Measurements from ENCODE around the gene USP14. TPM values are rescaled to one million over a fixed set of nuclear protein-coding genes. Genes with fewer than 3 reads are reported as not detected.

The USP14 gene
- total RNA-seq, 1 donor from 2014 or later: 29.7 TPM

GRCh38 chr18:199214-199613 is 40.9 kb downstream of the USP14 start:
- no peak overlapping the region for H3K27ac ChIP-seq (ENCODE audit: low read depth, low read length)
- H3K9me3 ChIP-seq (ENCODE audit: control insufficient read depth in 3 of 3, low read length in 3 of 3): no peaks in the 10 kb centered on the region
- no peak overlapping the region for H3K4me3 ChIP-seq (ENCODE audit: low read length in 3 of 3)
- no peak overlapping the region for H3K9ac ChIP-seq (ENCODE audit: low read depth in 1 of 3, low read length in 3 of 3)
- no peaks in the 10 kb centered on the region for H3K27me3 ChIP-seq (ENCODE audit: control insufficient read depth in 3 of 3, insufficient read depth in 3 of 3, low read length in 3 of 3)
- no peaks in the 10 kb centered on the region for H3K4me1 ChIP-seq (ENCODE audit: control insufficient read depth in 3 of 3, insufficient read depth in 3 of 3, low read length in 3 of 3)
- peaks cover 16 to 41% (median 40%) of the 10 kb centered on the region in 3 donors for H3K36me3 ChIP-seq (ENCODE audit: control insufficient read depth in 3 of 3, insufficient read depth in 3 of 3, low read length in 3 of 3)

GRCh38 chr18:199768-200167 is 41.4 kb downstream of the USP14 start:
- H3K27ac ChIP-seq (ENCODE audit: low read depth, low read length): no peak overlapping the region
- peaks cover 20 to 46% (median 44%) of the 10 kb centered on the region in 3 donors for H3K36me3 ChIP-seq (ENCODE audit: control insufficient read depth in 3 of 3, insufficient read depth in 3 of 3, low read length in 3 of 3)
- H3K9me3 ChIP-seq (ENCODE audit: control insufficient read depth in 3 of 3, low read length in 3 of 3): no peaks in the 10 kb centered on the region

GRCh38 chr18:210075-210474 is 51.7 kb downstream of the USP14 start:
- H3K4me1 ChIP-seq (ENCODE audit: control insufficient read depth in 3 of 3, insufficient read depth in 3 of 3, low read length in 3 of 3): no peaks in the 10 kb centered on the region
- no peaks in the 10 kb centered on the region for H3K9me3 ChIP-seq (ENCODE audit: control insufficient read depth in 3 of 3, low read length in 3 of 3)
- no peak overlapping the region for H3K27ac ChIP-seq (ENCODE audit: low read depth, low read length)
- H3K27me3 ChIP-seq (ENCODE audit: control insufficient read depth in 3 of 3, insufficient read depth in 3 of 3, low read length in 3 of 3): no peaks in the 10 kb centered on the region
- no peak overlapping the region for H3K9ac ChIP-seq (ENCODE audit: low read depth in 1 of 3, low read length in 3 of 3)
- no peak overlapping the region for H3K4me3 ChIP-seq (ENCODE audit: low read length in 3 of 3)
- peaks cover 30 to 44% (median 44%) of the 10 kb centered on the region in 3 donors for H3K36me3 ChIP-seq (ENCODE audit: control insufficient read depth in 3 of 3, insufficient read depth in 3 of 3, low read length in 3 of 3)

More at GRCh38 chr18:199768-200167, 41.4 kb downstream of the USP14 start:
- H3K4me1 ChIP-seq (ENCODE audit: control insufficient read depth in 3 of 3, insufficient read depth in 3 of 3, low read length in 3 of 3): no peaks in the 10 kb centered on the region
- no peak overlapping the region for H3K9ac ChIP-seq (ENCODE audit: low read depth in 1 of 3, low read length in 3 of 3)
- H3K27me3 ChIP-seq (ENCODE audit: control insufficient read depth in 3 of 3, insufficient read depth in 3 of 3, low read length in 3 of 3): no peaks in the 10 kb centered on the region
- H3K4me3 ChIP-seq (ENCODE audit: low read length in 3 of 3): no peak overlapping the region

- Histone ChIP-seq H3K36me3 (ENCODE audit: control insufficient read depth in 3 of 3, insufficient read depth in 3 of 3, low read length in 3 of 3) (peaks cover 23 to 44% (median 42%) of the 10 kb centered on the region in 3 donors), H3K4me1 (ENCODE audit: control insufficient read depth in 3 of 3, insufficient read depth in 3 of 3, low read length in 3 of 3) (no peaks in the 10 kb centered on the region), H3K4me3 (ENCODE audit: low read length in 3 of 3) (no peak overlapping the region), H3K9me3 (ENCODE audit: control insufficient read depth in 3 of 3, low read length in 3 of 3) (no peaks in the 10 kb centered on the region), H3K9ac (ENCODE audit: low read depth in 1 of 3, low read length in 3 of 3) (no peak overlapping the region), H3K27ac (ENCODE audit: low read depth, low read length) (no peak overlapping the region), H3K27me3 (ENCODE audit: control insufficient read depth in 3 of 3, insufficient read depth in 3 of 3, low read length in 3 of 3) (no peaks in the 10 kb centered on the region)
These were observed 52.4 kb downstream of the USP14 start for GRCh38 chr18:210733-211132.

- peaks cover 22 to 46% (median 44%) of the 10 kb centered on the region in 3 donors for H3K36me3 ChIP-seq (ENCODE audit: control insufficient read depth in 3 of 3, insufficient read depth in 3 of 3, low read length in 3 of 3)
- no peaks in the 10 kb centered on the region for H3K4me1 ChIP-seq (ENCODE audit: control insufficient read depth in 3 of 3, insufficient read depth in 3 of 3, low read length in 3 of 3)
- H3K4me3 ChIP-seq (ENCODE audit: low read length in 3 of 3): no peak overlapping the region
- H3K9me3 ChIP-seq (ENCODE audit: control insufficient read depth in 3 of 3, low read length in 3 of 3): no peaks in the 10 kb centered on the region
- H3K27me3 ChIP-seq (ENCODE audit: control insufficient read depth in 3 of 3, insufficient read depth in 3 of 3, low read length in 3 of 3): no peaks in the 10 kb centered on the region
- H3K27ac ChIP-seq (ENCODE audit: low read depth, low read length): no peak overlapping the region
- no peak overlapping the region for H3K9ac ChIP-seq (ENCODE audit: low read depth in 1 of 3, low read length in 3 of 3)
These were observed 53.2 kb downstream of the USP14 start for GRCh38 chr18:211582-211981.

GRCh38 chr18:212780-213179 is 54.4 kb downstream of the USP14 start:
- Histone ChIP-seq H3K4me1 (ENCODE audit: control insufficient read depth in 3 of 3, insufficient read depth in 3 of 3, low read length in 3 of 3) (no peaks in the 10 kb centered on the region), H3K27ac (ENCODE audit: low read depth, low read length) (no peak overlapping the region), H3K27me3 (ENCODE audit: control insufficient read depth in 3 of 3, insufficient read depth in 3 of 3, low read length in 3 of 3) (no peaks in the 10 kb centered on the region), H3K36me3 (ENCODE audit: control insufficient read depth in 3 of 3, insufficient read depth in 3 of 3, low read length in 3 of 3) (peaks cover 30 to 58% (median 55%) of the 10 kb centered on the region in 3 donors), H3K9me3 (ENCODE audit: control insufficient read depth in 3 of 3, low read length in 3 of 3) (no peaks in the 10 kb centered on the region), H3K9ac (ENCODE audit: low read depth in 1 of 3, low read length in 3 of 3) (no peak overlapping the region), H3K4me3 (ENCODE audit: low read length in 3 of 3) (no peak overlapping the region)

- Histone ChIP-seq H3K4me3 (ENCODE audit: low read length in 3 of 3) (no peak overlapping the region), H3K27me3 (ENCODE audit: control insufficient read depth in 3 of 3, insufficient read depth in 3 of 3, low read length in 3 of 3) (no peaks in the 10 kb centered on the region), H3K27ac (ENCODE audit: low read depth, low read length) (no peak overlapping the region), H3K9ac (ENCODE audit: low read depth in 1 of 3, low read length in 3 of 3) (no peak overlapping the region), H3K4me1 (ENCODE audit: control insufficient read depth in 3 of 3, insufficient read depth in 3 of 3, low read length in 3 of 3) (no peaks in the 10 kb centered on the region), H3K36me3 (ENCODE audit: control insufficient read depth in 3 of 3, insufficient read depth in 3 of 3, low read length in 3 of 3) (peaks cover 33 to 65% (median 62%) of the 10 kb centered on the region in 3 donors), H3K9me3 (ENCODE audit: control insufficient read depth in 3 of 3, low read length in 3 of 3) (no peaks in the 10 kb centered on the region)
These were observed 55.1 kb downstream of the USP14 start for GRCh38 chr18:213505-213904.

- H3K4me1 ChIP-seq (ENCODE audit: control insufficient read depth in 3 of 3, insufficient read depth in 3 of 3, low read length in 3 of 3): no peaks in the 10 kb centered on the region
- peaks cover 33 to 68% (median 65%) of the 10 kb centered on the region in 3 donors for H3K36me3 ChIP-seq (ENCODE audit: control insufficient read depth in 3 of 3, insufficient read depth in 3 of 3, low read length in 3 of 3)
- no peaks in the 10 kb centered on the region for H3K9me3 ChIP-seq (ENCODE audit: control insufficient read depth in 3 of 3, low read length in 3 of 3)
- H3K4me3 ChIP-seq (ENCODE audit: low read length in 3 of 3): no peak overlapping the region
- H3K9ac ChIP-seq (ENCODE audit: low read depth in 1 of 3, low read length in 3 of 3): no peak overlapping the region
- no peaks in the 10 kb centered on the region for H3K27me3 ChIP-seq (ENCODE audit: control insufficient read depth in 3 of 3, insufficient read depth in 3 of 3, low read length in 3 of 3)
- H3K27ac ChIP-seq (ENCODE audit: low read depth, low read length): no peak overlapping the region
These were observed 55.6 kb downstream of the USP14 start for GRCh38 chr18:213966-214365.

GRCh38 chr18:215448-216010 is 57.2 kb downstream of the USP14 start:
- H3K27ac ChIP-seq (ENCODE audit: low read depth, low read length): no peak overlapping the region
- no peak overlapping the region for H3K9ac ChIP-seq (ENCODE audit: low read depth in 1 of 3, low read length in 3 of 3)
- peaks cover 33 to 69% (median 65%) of the 10 kb centered on the region in 3 donors for H3K36me3 ChIP-seq (ENCODE audit: control insufficient read depth in 3 of 3, insufficient read depth in 3 of 3, low read length in 3 of 3)
- H3K9me3 ChIP-seq (ENCODE audit: control insufficient read depth in 3 of 3, low read length in 3 of 3): no peaks in the 10 kb centered on the region
- no peaks in the 10 kb centered on the region for H3K4me1 ChIP-seq (ENCODE audit: control insufficient read depth in 3 of 3, insufficient read depth in 3 of 3, low read length in 3 of 3)
- no peaks in the 10 kb centered on the region for H3K27me3 ChIP-seq (ENCODE audit: control insufficient read depth in 3 of 3, insufficient read depth in 3 of 3, low read length in 3 of 3)
- H3K4me3 ChIP-seq (ENCODE audit: low read length in 3 of 3): no peak overlapping the region

GRCh38 chr18:217532-218336 is 59.4 kb downstream of the USP14 start:
- Histone ChIP-seq H3K27me3 (ENCODE audit: control insufficient read depth in 3 of 3, insufficient read depth in 3 of 3, low read length in 3 of 3) (no peaks in the 10 kb centered on the region), H3K4me1 (ENCODE audit: control insufficient read depth in 3 of 3, insufficient read depth in 3 of 3, low read length in 3 of 3) (no peaks in the 10 kb centered on the region), H3K9me3 (ENCODE audit: control insufficient read depth in 3 of 3, low read length in 3 of 3) (no peaks in the 10 kb centered on the region), H3K4me3 (ENCODE audit: low read length in 3 of 3) (no peak overlapping the region), H3K36me3 (ENCODE audit: control insufficient read depth in 3 of 3, insufficient read depth in 3 of 3, low read length in 3 of 3) (peaks cover 22 to 59% (median 51%) of the 10 kb centered on the region in 3 donors), H3K9ac (ENCODE audit: low read depth in 1 of 3, low read length in 3 of 3) (no peak overlapping the region), H3K27ac (ENCODE audit: low read depth, low read length) (no peak overlapping the region)
